Activated CD4-positive, CD25-positive, alpha-beta regulatory T cell treated with anti-CD3 and anti-CD28 coated beads, Interleukin-2, amount 50 U/mL, for 16 hours (primary cell): ENCODE results near the gene PURA.

Experiments used
- DNase-seq: peaks from one replicate; pipeline ENCODE4 v3.0.0-alpha.2; 2020; ENCODE audit warnings: low read depth, low spot score

Gene PURA

DNA sequence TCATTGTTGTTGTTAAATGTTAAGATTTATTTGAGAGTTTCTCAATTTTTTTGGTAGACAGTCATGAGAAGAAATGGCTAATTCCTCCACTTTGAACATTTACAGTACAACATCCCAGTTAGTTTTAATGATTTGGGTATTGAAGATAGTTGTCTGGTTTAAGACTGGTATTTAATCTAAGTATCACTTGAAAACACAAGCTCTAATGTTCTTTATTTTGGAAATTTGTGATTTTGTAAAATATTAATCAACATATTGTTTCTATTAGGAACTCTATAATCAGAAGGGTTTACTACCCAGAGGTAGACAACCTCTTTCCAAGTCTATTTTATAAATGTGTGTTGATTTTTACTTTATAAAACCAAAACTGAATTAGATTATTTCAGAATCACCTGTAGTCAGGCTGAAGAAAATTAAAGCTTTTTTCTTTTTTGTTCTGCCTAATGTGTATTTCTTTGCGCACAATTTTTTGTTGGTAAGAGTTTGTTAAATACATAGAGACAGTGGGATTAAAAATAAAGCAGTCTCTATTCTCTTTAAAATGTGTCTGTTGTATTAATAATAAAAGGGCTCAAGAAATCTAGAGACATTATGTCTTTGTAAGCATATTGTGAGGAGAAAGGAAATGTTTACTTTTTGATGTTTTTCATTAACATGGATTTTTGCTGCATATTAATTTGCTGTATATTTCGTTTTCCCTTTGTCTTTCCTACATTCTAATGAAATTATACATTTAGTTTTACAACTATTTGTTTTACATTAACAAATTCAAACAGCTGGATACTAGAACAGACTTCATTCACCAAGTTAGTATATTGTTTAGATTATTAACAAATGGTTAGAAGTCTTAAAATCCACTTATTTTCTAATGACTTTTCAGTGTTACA lies 3.9 kb upstream of the PURA start:
- DNase-seq, result no peak

- DNase-seq, result no peak
Observed at GRCh38 chr5:140110646-140110957, 3.3 kb upstream of the PURA start.

DNA sequence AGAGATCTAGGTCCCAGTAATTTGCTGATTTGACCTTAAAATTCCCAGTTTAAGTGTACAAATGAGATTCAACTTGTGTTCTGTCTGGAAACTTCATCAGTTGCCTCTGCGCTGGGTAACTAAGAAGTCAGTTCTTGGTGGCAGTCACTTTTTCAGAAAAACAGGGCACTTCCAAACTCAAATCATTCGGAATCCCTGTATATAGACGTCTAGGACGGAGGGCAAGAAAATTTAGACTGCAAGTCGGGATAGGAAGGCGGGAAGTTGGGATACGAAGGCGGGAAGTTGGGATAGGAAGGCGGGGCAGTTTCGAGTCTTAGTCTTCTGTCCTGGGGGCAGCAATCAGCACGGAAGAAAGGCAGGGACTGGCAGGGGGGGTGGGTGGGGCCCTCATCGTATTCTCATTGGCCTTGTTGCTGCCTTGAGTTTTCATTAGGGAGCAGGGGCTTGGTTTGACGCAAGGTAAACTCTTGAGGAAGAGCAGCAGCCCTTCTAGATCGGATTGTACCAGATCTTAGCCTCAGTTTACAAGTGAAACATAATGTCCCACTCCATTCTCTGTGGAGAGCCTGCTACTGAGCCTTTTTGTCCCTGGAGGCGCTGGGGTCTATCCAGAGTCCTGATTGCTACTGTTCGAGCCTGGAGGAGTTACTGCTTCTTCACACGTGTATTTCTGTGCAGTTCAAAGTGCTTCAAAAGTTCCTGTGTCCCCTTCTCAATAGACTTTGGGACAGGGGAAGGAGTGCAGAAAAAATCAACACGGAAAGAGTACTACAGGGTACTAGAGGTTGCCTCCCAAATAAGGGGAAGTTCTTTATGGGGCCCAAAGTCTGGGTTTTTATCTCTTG lies 2.7 kb upstream of the PURA start:
- DNase-seq, result no peak

GRCh38 chr5:140111859-140112551 lies 1.9 kb upstream of the PURA start:
- no peak for DNase-seq

- DNase-seq, result no peak
Observed at GRCh38 chr5:140112685-140113179, 1.2 kb upstream of the PURA start.

DNA sequence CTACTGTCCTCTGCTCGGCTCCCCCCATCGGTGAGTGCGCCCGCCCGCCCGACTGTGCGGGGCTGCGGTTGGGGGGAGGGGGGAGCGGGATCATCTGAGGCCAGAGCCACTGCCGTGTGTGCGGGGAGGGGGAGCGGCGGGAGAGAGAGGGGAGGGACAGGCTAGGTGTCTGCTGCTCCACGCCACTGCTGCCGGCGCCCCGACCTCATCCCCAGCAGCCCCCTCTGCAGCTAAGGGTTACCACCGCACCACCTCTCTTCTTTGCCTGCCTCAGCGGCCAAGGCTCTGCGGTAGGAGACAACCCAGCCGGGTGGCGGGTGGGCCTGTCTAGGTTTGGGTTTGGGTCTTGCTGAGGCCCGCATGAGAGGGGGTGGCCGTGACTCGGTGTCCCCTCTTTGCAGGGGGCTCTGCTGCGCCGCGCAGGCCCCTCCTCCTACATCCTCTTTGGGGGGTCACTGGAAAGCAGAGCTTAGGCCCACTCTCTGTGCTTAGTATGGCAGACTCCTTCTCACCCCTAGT lies 670 bp upstream of the PURA start:
- no peak for DNase-seq

GRCh38 chr5:140114341-140115185 lies 654 bp downstream of the PURA start:
- no peak for DNase-seq

DNA sequence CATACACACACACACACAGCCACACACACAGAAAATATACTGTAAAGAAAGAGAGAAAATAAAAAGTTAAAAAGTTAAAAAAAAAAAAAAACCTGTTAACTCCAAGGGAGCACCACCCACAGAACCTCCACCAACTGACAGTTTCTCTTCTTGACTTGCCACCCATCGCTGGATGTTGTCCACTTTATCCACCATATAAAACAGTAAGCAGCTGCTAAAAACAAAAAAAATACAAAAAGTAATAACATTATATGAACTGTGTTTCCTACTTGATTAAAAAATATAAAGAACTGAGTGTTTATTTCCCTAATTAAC lies 1.2 kb downstream of the PURA start:
- no peak for DNase-seq

DNA sequence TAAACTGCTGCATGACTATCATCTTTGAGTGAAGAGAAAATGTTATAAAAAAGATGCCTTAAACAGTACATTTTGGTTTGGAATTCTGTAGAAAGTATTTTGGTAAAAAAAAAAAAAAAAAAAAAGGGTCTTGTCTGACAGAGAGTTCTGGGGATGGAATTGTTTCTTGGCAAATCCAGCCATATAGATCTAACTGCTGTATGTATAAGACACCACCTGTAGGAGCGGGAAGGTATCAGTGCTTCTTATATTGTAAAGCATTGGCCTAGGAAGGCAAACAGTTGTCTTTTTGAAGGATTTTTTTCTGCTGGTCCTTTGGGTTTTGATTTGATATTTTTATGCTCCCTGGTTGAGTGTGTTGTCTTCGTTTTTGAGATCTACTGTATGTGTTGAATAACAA lies 2.8 kb downstream of the PURA start:
- no peak for DNase-seq

- DNase-seq, result no peak
Observed at GRCh38 chr5:140117523-140117922, 3.6 kb downstream of the PURA start.

DNA sequence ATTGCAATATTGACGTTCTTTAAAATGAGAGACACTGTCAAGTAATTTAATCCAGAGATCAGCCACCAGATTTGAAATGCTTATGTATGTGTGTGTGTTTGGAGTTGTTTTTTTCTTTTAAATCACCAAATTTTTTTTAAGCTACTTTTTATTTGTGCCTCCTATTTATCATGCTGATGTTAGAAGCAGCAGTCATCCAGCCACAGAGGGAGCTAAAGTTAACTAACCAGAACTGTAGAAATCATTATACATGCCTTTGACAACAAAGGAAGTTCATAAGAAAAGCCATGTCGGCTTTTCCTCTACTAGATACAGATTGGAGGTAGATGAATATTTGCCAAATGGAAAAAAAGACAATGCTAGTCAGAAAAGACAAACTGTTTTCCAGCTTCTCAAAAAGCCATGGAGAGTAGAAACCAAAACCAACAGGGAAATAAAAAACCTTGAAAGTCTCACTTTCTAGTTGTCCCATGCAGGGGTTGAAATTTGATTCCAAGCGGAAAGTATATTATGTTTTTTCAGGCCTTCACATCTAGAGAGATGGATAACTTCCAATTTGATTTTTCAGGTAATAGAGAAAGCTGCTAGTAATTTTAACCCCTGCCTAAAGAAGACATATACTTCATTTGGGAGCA lies 4.5 kb downstream of the PURA start:
- no peak for DNase-seq

GRCh38 chr5:140125637-140126036 lies 11.7 kb downstream of the PURA start, which contains the start of gene IGIP:
Gene IGIP, plus strand, starts transcription at chr5:140125937. Its CDS starts 2,540 bp downstream, at chr5:140128477.
- DNase-seq, result no peak

GRCh38 chr5:140126315-140127012 lies 12.6 kb downstream of the PURA start:
- DNase-seq, result no peak

DNA sequence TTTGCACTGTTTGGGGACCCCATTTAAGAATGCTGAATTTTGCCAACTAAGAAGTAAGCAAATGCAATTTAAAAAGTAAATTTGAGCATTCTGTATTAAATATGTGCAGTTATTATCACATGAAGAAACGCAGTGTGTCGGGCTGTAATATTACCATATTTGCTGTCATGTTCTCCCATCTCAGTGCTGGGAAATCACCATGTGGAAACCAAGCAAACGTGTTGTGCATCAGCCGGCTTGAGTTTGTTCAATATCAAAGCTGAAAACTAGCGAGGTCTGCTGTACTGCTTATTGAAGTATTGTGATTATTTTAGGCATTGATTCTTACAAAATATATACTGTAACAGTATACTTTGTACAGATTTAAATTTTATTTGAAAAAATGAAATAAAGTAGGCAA lies 14.5 kb downstream of the PURA start:
- DNase-seq, result no peak

DNA sequence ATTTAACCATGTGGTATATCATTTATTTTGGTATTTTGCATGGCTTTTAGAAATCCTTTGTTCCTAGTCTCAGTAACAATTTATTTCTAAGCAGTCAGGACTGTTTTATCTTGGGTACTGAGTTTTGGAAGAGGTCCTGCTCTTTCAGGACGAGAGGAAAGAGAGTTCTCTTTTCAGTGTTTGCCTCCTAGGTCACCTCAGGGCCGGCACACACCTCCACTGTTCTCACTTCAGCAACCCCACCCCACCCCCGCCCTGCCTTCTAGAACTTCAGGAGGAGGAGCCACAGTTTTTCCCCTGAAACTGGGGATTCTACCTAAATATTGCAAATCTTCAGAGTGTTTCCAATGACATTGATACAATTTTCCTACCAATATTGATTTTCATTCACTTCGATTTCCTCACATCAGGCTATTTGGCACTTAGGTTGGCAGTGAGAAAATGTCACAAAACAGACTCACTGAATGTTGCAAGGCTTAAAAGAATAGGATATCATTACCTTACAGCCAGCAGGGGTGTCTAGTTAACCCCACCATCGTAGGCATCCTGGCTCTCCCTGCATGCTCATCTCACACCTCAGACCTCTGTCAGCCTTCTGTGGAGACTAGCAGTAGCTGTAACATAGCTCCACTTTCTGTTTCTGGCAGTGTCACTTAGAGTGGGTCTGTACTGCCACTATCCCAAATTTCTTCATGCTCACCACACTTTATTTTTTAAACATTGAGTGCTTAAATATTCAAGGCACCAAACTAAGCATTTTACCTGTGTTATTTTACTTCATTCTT lies 17.2 kb downstream of the PURA start:
- no peak for DNase-seq

GRCh38 chr5:140131967-140132409 lies 18.1 kb downstream of the PURA start:
- no peak for DNase-seq

DNA sequence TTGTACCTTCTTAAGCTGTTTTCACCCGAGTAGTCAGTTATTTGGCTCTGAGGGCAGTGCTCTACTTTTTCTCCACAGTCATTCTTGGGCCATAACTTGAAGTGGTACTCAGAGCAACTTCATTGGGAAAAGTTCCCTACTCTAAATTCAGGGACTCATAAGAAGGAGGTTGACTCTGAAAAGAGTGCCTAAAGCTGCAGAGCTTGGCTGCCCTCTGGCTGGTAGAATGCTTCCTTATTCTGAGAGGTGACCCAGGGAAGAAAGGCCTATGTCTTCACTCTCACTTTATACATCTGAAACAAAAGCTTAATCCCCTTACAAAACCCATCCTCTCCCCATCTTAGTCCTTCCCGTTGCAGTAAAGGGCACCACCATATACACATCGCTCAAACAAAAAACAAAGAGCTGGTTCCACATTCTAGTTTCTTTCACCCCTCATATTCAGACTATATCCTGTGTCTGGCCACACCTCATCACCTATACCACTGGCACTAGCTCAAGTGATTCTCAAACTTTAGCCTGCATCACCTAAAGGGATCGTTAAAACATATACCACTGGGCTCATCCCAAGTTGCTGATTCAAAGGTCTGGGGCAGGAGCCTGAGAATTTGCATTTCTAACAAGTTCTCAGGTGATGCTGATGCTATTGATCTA lies 19.7 kb downstream of the PURA start:
- DNase-seq, result no peak

DNA sequence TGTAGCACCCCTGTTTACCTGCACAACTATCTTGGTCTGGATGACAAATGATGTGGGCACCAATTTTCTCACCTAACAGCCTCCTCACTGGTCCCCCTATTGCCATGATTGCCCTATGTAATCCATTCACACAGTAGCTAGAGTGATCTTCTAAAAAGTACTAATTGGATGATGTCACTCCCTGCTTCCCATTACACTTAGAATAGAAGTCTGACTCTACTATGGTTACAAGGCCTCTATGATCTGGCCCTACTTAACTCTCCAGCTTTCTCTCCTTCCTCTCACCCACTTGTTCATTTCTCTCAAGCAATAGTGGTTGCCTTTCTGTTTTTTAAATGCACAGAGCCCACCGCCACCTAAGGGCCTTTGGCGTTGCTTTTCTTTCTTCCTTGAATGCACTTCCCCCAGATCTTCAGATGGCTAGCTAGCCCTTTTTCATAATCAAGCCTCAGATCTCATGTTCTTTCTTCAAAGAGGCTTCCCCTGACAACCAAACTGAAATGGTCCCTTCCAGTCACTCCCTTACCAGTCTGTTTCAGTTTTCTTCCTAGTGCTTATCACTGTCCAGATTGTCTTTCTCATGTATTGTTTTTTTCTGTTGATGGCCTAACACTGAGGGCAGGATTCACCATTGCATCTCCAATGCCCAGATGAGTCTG lies 20.5 kb downstream of the PURA start:
- DNase-seq, result no peak
